K562 (cell line): ENCODE measurements around the gene IRF8. TPM values are rescaled to one million over a fixed set of nuclear protein-coding genes. Genes with fewer than 3 reads are reported as not detected.

Source experiments
- ATAC-seq: fragments of 200-7000 bp; cut with Tn5 transposase; 3 replicates; pipeline ENCODE4 v1.9.1; 2020; ENCODE audit warnings: moderate library complexity
- BruUV-seq: library from RNA; stranded (reverse); fragments of 400-500 nt; replicated peaks from 2 replicates; lab custom pipeline; 2021; lab: Mats Ljungman, UMichigan
- CTCF ChIA-PET: fragments of 300-600 bp; formaldehyde crosslinking; extraction: SDS; loops from one replicate; lab custom pipeline; 2021; ENCODE audit warnings: low intra/inter-chr PET ratio; lab: Yijun Ruan, JAX
- POLR2A ChIA-PET: fragments of 300-600, 350-650 bp; sonication (Branson Sonifier 250); formaldehyde crosslinking; extraction: SDS; loops from one replicate; lab custom pipeline; 2021; ENCODE audit warnings: antibody characterized with exemption, inconsistent platforms; lab: Yijun Ruan, JAX
- DNase-seq, 4 experiments: peaks; one replicate each; pipeline versions ENCODE4 v3.0.0 to v3.0.0-alpha.2; 2011 to 2018; ENCODE audit warnings: low spot score in 3 of 4, mixed read lengths in 3 of 4; ENCODE audit errors: extremely low read depth in 1 of 4
- FAIRE-seq: peaks from 2 replicates; lab custom pipeline; 2011; peaks lifted over from hg19 to GRCh38; lab: Jason Lieb, UNC
- H2AFZ ChIP-seq: 2 replicates; pipeline ENCODE4 v1.6.0; 2011; ENCODE audit warnings: low read depth, low read length, control low read depth, inconsistent platforms
- H3K27ac ChIP-seq: fragments of 200-600 bp; 3 replicates; pipeline ENCODE4 v1.8.0; 2011; ENCODE audit warnings: low read depth, mild to moderate bottlenecking, control low read depth, inconsistent platforms, low read length, moderate library complexity, mixed read lengths; ENCODE audit errors: extremely low read depth
- H3K27me3 ChIP-seq, 2 experiments: fragments of 300-600 bp in 1 of 2; 2 replicates in 1 of 2; 3 replicates in 1 of 2; pipeline versions ENCODE4 v1.6.0 to v1.8.0; 2011; ENCODE audit warnings: inconsistent platforms in 2 of 2, low read length in 2 of 2, mild to moderate bottlenecking in 1 of 2, mixed read lengths in 1 of 2, moderate library complexity in 1 of 2; ENCODE audit not compliant: control insufficient read depth in 2 of 2, insufficient read depth in 2 of 2
- H3K36me3 ChIP-seq: fragments of 300-600 bp; 3 replicates; pipeline ENCODE4 v1.8.0; 2011; ENCODE audit warnings: mild to moderate bottlenecking, low read length, inconsistent platforms; ENCODE audit not compliant: control insufficient read depth, insufficient read depth
- H3K4me1 ChIP-seq, 2 experiments: fragments of 200-600 bp in 1 of 2; replicated peaks in 1 of 2; 2 replicates in 1 of 2; 3 replicates in 1 of 2; pipeline versions ENCODE4 v1.5.1 to v1.8.0; 2011; ENCODE audit warnings: inconsistent platforms in 2 of 2, low read length in 2 of 2, mild to moderate bottlenecking in 1 of 2, mixed read lengths in 1 of 2, moderate library complexity in 1 of 2; ENCODE audit not compliant: control insufficient read depth in 2 of 2, insufficient read depth in 2 of 2
- H3K4me2 ChIP-seq: 2 replicates; pipeline ENCODE4 v1.6.1; 2011; ENCODE audit warnings: low read length, control low read depth, inconsistent platforms, mixed read lengths; ENCODE audit not compliant: insufficient read depth
- H3K4me3 ChIP-seq: fragments of 200-600 bp; sonication (generic), shearing (Covaris generic); 2 replicates; pipeline ENCODE4 v1.5.1; 2016; ENCODE audit warnings: control low read depth, inconsistent platforms
- H3K79me2 ChIP-seq: fragments of 200-600 bp; 3 replicates; pipeline ENCODE4 v1.8.0; 2011; ENCODE audit warnings: low read length, inconsistent platforms; ENCODE audit not compliant: control insufficient read depth, insufficient read depth
- H3K9ac ChIP-seq, 2 experiments: 2 replicates each; pipeline versions ENCODE4 v1.6.0 to v1.6.1; 2011; ENCODE audit warnings: low read depth in 2 of 2, low read length in 2 of 2, control low read depth in 1 of 2, inconsistent platforms in 1 of 2, mild to moderate bottlenecking in 1 of 2, mixed read lengths in 1 of 2; ENCODE audit not compliant: insufficient read depth in 1 of 2
- H3K9me1 ChIP-seq: one replicate; pipeline ENCODE4 v1.6.0; 2011; ENCODE audit warnings: inconsistent platforms, mild to moderate bottlenecking, low read length, moderate library complexity; ENCODE audit not compliant: control insufficient read depth, insufficient read depth
- H3K9me3 ChIP-seq: replicated peaks from 2 replicates; pipeline ENCODE4 v1.5.1; 2011; ENCODE audit warnings: low read depth, low read length, inconsistent platforms; ENCODE audit not compliant: control insufficient read depth, insufficient read depth
- H4K20me1 ChIP-seq: replicated peaks from 2 replicates; pipeline ENCODE4 v1.6.1; 2011; ENCODE audit warnings: low read length, inconsistent platforms, mixed read lengths; ENCODE audit not compliant: control insufficient read depth, insufficient read depth
- ATF1 ChIP-seq, 2 experiments: fragments of 450-650 bp in 1 of 2; IDR thresholded peaks; 2 replicates each; pipeline ENCODE4 v1.6.1; 2016; ENCODE audit warnings: missing compliant biosample characterization in 1 of 2, missing genetic modification characterization in 1 of 2
- CHAMP1 ChIP-seq: fragments of 450-650 bp; IDR thresholded peaks from 2 replicates; pipeline ENCODE4 v1.6.1; 2016; ENCODE audit warnings: mild to moderate bottlenecking
- CREB1 ChIP-seq, 2 experiments: sonication (generic) in 1 of 2; formaldehyde crosslinking in 1 of 2; IDR thresholded peaks; 2 replicates each; pipeline versions ENCODE4 v1.6.1 to v1.8.0; 2012 to 2022; ENCODE audit warnings: inconsistent platforms in 1 of 2, mild to moderate bottlenecking in 1 of 2, missing genetic modification reagents in 1 of 2, moderate library complexity in 1 of 2
- CTBP1 ChIP-seq: fragments of 450-650 bp; IDR thresholded peaks from 2 replicates; pipeline ENCODE4 v1.6.1; 2016; ENCODE audit warnings: borderline replicate concordance
- ESRRA ChIP-seq: fragments of 450-650 bp; IDR thresholded peaks from 2 replicates; pipeline ENCODE4 v1.6.1; 2014; ENCODE audit warnings: low read depth, mild to moderate bottlenecking, moderate library complexity, borderline replicate concordance
- GATA2 ChIP-seq: sonication (generic); formaldehyde crosslinking; IDR thresholded peaks from 2 replicates; pipeline ENCODE4 v1.4.0; 2020; ENCODE audit warnings: mild to moderate bottlenecking, missing genetic modification reagents
- HES1 ChIP-seq: fragments of 450-650 bp; IDR thresholded peaks from 2 replicates; pipeline ENCODE4 v1.6.1; 2016; ENCODE audit warnings: low read depth, mild to moderate bottlenecking, moderate library complexity
- KLF13 ChIP-seq: fragments of 450-650 bp; IDR thresholded peaks from 2 replicates; pipeline ENCODE4 v1.6.1; 2016; ENCODE audit warnings: missing genetic modification characterization, low read depth, mild to moderate bottlenecking, missing compliant biosample characterization, moderate library complexity, borderline replicate concordance
- NRF1 ChIP-seq, 2 experiments: fragments of 450-650 bp; IDR thresholded peaks in 1 of 2; conservative IDR thresholded peaks in 1 of 2; 2 replicates each; pipeline ENCODE4 v1.6.1; 2014; ENCODE audit warnings: mild to moderate bottlenecking in 2 of 2
- RCOR1 ChIP-seq, 2 experiments: IDR thresholded peaks; 2 replicates each; pipeline ENCODE4 v1.6.1; 2012; ENCODE audit warnings: low read depth in 2 of 2, low read length in 2 of 2, borderline replicate concordance in 1 of 2, improper control_type of control experiment in 1 of 2
- SMAD4 ChIP-seq: fragments of 250-450 bp; sonication (Bioruptor Pico); conservative IDR thresholded peaks from 2 replicates; pipeline ENCODE4 v1.8.0; 2021; ENCODE audit warnings: inconsistent platforms, mild to moderate bottlenecking, moderate library complexity
- SMARCA4 ChIP-seq: fragments of 450-650 bp; IDR thresholded peaks from 2 replicates; pipeline ENCODE4 v1.6.1; 2016
- TAL1 ChIP-seq: fragments of 450-650 bp; IDR thresholded peaks from 2 replicates; pipeline ENCODE4 v1.6.1; 2016; ENCODE audit warnings: mild to moderate bottlenecking
- TEAD4 ChIP-seq, 2 experiments: sonication (generic) in 1 of 2; formaldehyde crosslinking in 1 of 2; IDR thresholded peaks; 2 replicates each; pipeline versions ENCODE4 v1.6.1 to v1.8.0; 2012 to 2022; ENCODE audit warnings: borderline replicate concordance in 1 of 2, inconsistent platforms in 1 of 2, low read length in 1 of 2, mild to moderate bottlenecking in 1 of 2, missing genetic modification reagents in 1 of 2
- ZNF175 ChIP-seq: fragments of 200-800 bp; sonication (Bioruptor generic); IDR thresholded peaks from 2 replicates; pipeline ENCODE4 v1.6.1; 2016; ENCODE audit warnings: low read depth, mild to moderate bottlenecking, missing genetic modification characterization, missing compliant biosample characterization
- ZNF707 ChIP-seq: fragments of 250-450 bp; sonication (Bioruptor Pico); conservative IDR thresholded peaks from 2 replicates; pipeline ENCODE4 v1.8.0; 2022; ENCODE audit warnings: inconsistent platforms, mild to moderate bottlenecking, moderate library complexity
- WGBS: fragments of 100-300 bp; shearing (Covaris generic); methylation state at CpG from one replicate; pipeline ENCODE4 v1.1.6; 2016; ENCODE audit warnings: low coverage, mixed read lengths; ENCODE audit not compliant: insufficient coverage; ENCODE audit errors: missing lambda C conversion rate; 5-methylcytosine and 5-hydroxymethylcytosine counted together
- in situ Hi-C: fragments of 300-500 bp; cut with MboI; formaldehyde crosslinking; loops from 4 replicates; pipeline ENCODE4 v1.15.0; 2018; ENCODE audit warnings: inconsistent platforms, mixed read lengths
- intact Hi-C: fragments of 100-400 bp; cut with micrococcal nuclease; formaldehyde crosslinking; loops from 2 replicates; pipeline ENCODE4 v1.14.2; 2022
- polyA plus RNA-seq, 8 experiments: library from polyadenylated mRNA; depleted of rRNA in 4 of 8; stranded (reverse) in 5 of 8; unstranded in 3 of 8; fragments of >200 nt; fragmentation: Nextera tagmentation in 2 of 8; fragmentation: Illumina TruSeq in 1 of 8; extraction: Ambion mirVana in 2 of 8; extraction: Trizol in 1 of 8; gene quantifications; 2 replicates each; pipeline versions ENCODE4 v1.2.1 to v1.2.3, GENCODE V29; 2011 to 2014; ENCODE audit warnings: inconsistent platforms in 1 of 8, missing spikeins in 1 of 8
- total RNA-seq, 7 experiments: library from RNA; depleted of rRNA in 6 of 7; stranded (reverse); fragments of >200 nt in 6 of 7; fragmentation: Illumina TruSeq in 2 of 7; extraction: Trizol in 2 of 7; gene quantifications; 2 replicates each; pipeline versions ENCODE4 v1.2.1 to v1.2.3, GENCODE V29; 2011 to 2021; ENCODE audit warnings: low replicate concordance in 1 of 7

The IRF8 gene
- total and polyA plus RNA-seq, 9 of the 15 experiments (the other 6 are each of a cell fraction or from before 2014, with no cell fraction given), result 0.01 to 0.98 TPM; not detected in 7

GRCh38 chr16:85849388-85849787 lies 49.6 kb upstream of the IRF8 start (continued):
- no peak for TF ChIP-seq CHAMP1

GRCh38 chr16:85850344-85850880 lies 48.5 kb upstream of the IRF8 start:
- Histone ChIP-seq H3K9ac (no peak overlapping the region), H3K4me1 (peaks cover 0 to 17% of the 10 kb centered on the region in 2 experiments; a peak in 3 of 5 replicates), H3K9me3 (no peaks in the 10 kb centered on the region), H2AFZ (no peak overlapping the region), H3K36me3 (no peaks in the 10 kb centered on the region), H4K20me1 (peaks cover 3% of the 10 kb centered on the region; the same call in 1 of the 2 replicates), H3K4me2 (peak overlapping the region; percentile 80), H3K9me1 (no peaks in the 10 kb centered on the region), H3K27ac (no peak overlapping the region; the same call in 2 of the 3 replicates), H3K27me3 (peaks cover 29 to 60% of the 10 kb centered on the region in 2 experiments), H3K4me3 (no peak overlapping the region), H3K79me2 (no peaks in the 10 kb centered on the region)
- BruUV-seq, result no TSS peak
- DNase-seq, result peak in 2 of 4 experiments; percentile 44 to 74
- WGBS, result 0% methylated on average over 5 of the region's 5 CpGs
- in situ Hi-C loops, result no loop called here
- intact Hi-C loops, result no loop called here
- no peak for FAIRE-seq
- ChIA-PET CTCF (no interaction called here), POLR2A (interaction anchor here (1.2 kb wide), 1 partner anchor 56 kb away, joined by 5 read pairs; no protein-coding TSS in a partner anchor)
- ATAC-seq, result peak; percentile 82
- TF ChIP-seq RCOR1 (IDR thresholded peaks at IDR 0.05; ENCODE audit: borderline replicate concordance in 1 of 2, low read depth in 2 of 2, low read length in 2 of 2), result peak in 1 of 2 experiments; percentile 54; a peak in 1 of 4 replicates
- peak; percentile 72 for TF ChIP-seq TEAD4 (IDR thresholded peaks at IDR 0.05; ENCODE audit: low read length)
- TF ChIP-seq TEAD4 (CRISPR knock-in tag; IDR thresholded peaks at IDR 0.05; ENCODE audit: borderline replicate concordance), result no peak
- TF ChIP-seq ZNF175 (CRISPR knock-in tag), result peak; percentile 79; the same call in 1 of the 2 replicates
- no peak for TF ChIP-seq KLF13 (tag)
- peak; percentile 65 for TF ChIP-seq CTBP1
- TF ChIP-seq SMARCA4, result peak; percentile 20; the same call in 1 of the 2 replicates
- no peak for TF ChIP-seq ZNF707 (CRISPR knock-in tag)
- TF ChIP-seq ESRRA, result peak; percentile 84
- peak; percentile 85 for TF ChIP-seq TAL1
- TF ChIP-seq HES1, result 0 out of 2 replicates have a peak, but pooled peaks have one; percentile 36
- TF ChIP-seq NRF1 (conservative IDR thresholded peaks at IDR 0.05 in 1 of 2, IDR thresholded peaks at IDR 0.05 in 1 of 2), result 0 out of 4 replicates have a peak, but pooled peaks of 1 of the 2 experiments have one; percentile 21
- TF ChIP-seq GATA2 (CRISPR knock-in tag), result no peak
- no peak for TF ChIP-seq ATF1 (CRISPR knock-in tag; IDR thresholded peaks at IDR 0.05)
- TF ChIP-seq ATF1 (tag; IDR thresholded peaks at IDR 0.05), result peak; percentile 66
- peak; percentile 78 for TF ChIP-seq SMAD4 (CRISPR knock-in tag)
- peak; percentile 80 for TF ChIP-seq CREB1 (IDR thresholded peaks at IDR 0.05)
- TF ChIP-seq CREB1 (CRISPR knock-in tag; IDR thresholded peaks at IDR 0.05), result peak; percentile 85
